Gastroesophageal sphincter (tissue), 4 donors: ENCODE measurements around the gene NSUN3. TPM values are rescaled to one million over a fixed set of nuclear protein-coding genes. Genes with fewer than 3 reads are reported as not detected.

ENCODE experiments used
- ATAC-seq: fragments of 150-250 bp; one replicate; pipeline ENCODE4 v1.9.1; 2016; ENCODE audit warnings: mild to moderate bottlenecking, moderate library complexity
- H3K27ac ChIP-seq, 4 donors: fragments of 200-600 bp; sonication (generic) in 3 of 4; 1 replicate in 3 of 4; 2 replicates in 1 of 4; pipeline ENCODE4 v1.5.1; 2016 to 2019
- H3K27me3 ChIP-seq: fragments of 200-600 bp; sonication (generic); one replicate; pipeline ENCODE4 v1.5.1; 2019
- H3K36me3 ChIP-seq, 2 donors: fragments of 200-600 bp; sonication (generic); one replicate each; pipeline ENCODE4 v1.5.1; 2019; ENCODE audit warnings: control low read depth in 1 of 2
- H3K4me1 ChIP-seq, 3 donors: fragments of 200-600 bp; sonication (generic); 1 replicate in 2 of 3; 2 replicates in 1 of 3; pipeline ENCODE4 v1.5.1; 2016 to 2019; ENCODE audit warnings: control low read depth in 2 of 3
- H3K4me3 ChIP-seq, 2 donors: fragments of 200-600 bp; sonication (generic); one replicate each; pipeline ENCODE4 v1.5.1; 2019; ENCODE audit warnings: mild to moderate bottlenecking in 1 of 2, moderate library complexity in 1 of 2
- H3K9me3 ChIP-seq, 3 donors: fragments of 200-600 bp; sonication (generic); one replicate each; pipeline ENCODE4 v1.5.1; 2017 to 2019; ENCODE audit warnings: control low read depth in 2 of 3
- CTCF ChIP-seq, 4 experiments: fragments of 200-600 bp in 2 of 4; fragments of 450-650 bp in 2 of 4; sonication (generic) in 1 of 4; IDR thresholded peaks; one replicate each; pipeline ENCODE4 v1.5.1; 2017 to 2019; ENCODE audit warnings: antibody characterized with exemption in 4 of 4, mild to moderate bottlenecking in 2 of 4, moderate library complexity in 2 of 4
- EP300 ChIP-seq: sonication (generic); formaldehyde crosslinking; IDR thresholded peaks from one replicate; pipeline ENCODE4 v1.6.1; 2017; ENCODE audit warnings: antibody characterized with exemption, mild to moderate bottlenecking
- POLR2A ChIP-seq, 2 donors: fragments of 450-650 bp; IDR thresholded peaks; one replicate each; pipeline ENCODE4 v1.6.1; 2017; ENCODE audit warnings: antibody characterized with exemption in 2 of 2, mild to moderate bottlenecking in 2 of 2, moderate library complexity in 1 of 2
- POLR2AphosphoS5 ChIP-seq: sonication (generic); formaldehyde crosslinking; IDR thresholded peaks from one replicate; pipeline ENCODE4 v1.6.1; 2017; ENCODE audit warnings: antibody characterized with exemption
- WGBS, 2 donors: methylation state at CpG; one replicate each; pipeline ENCODE4 v1.1.5; 2018; ENCODE audit warnings: low coverage in 1 of 2; 5-methylcytosine and 5-hydroxymethylcytosine counted together
- total RNA-seq, 4 donors: library from RNA; depleted of rRNA; stranded (reverse); fragments of >200 nt; gene quantifications; one replicate each; pipeline ENCODE4 v1.1.0, GENCODE V29; 2016

The NSUN3 gene
- total RNA-seq, result 10 to 100 TPM in 2 of 4 donors, 1 to 10 TPM in 2; 4.7 to 12.8 (median 9.2) TPM

GRCh38 chr3:94062513-94063404, at the start of gene NSUN3, which contains the start of gene DHFR2:
NSUN3 (plus strand) TSS chr3:94063061; CDS start chr3:94063127, 66 bp downstream.
DHFR2 (minus strand) TSS chr3:94062916; CDS start chr3:94061511, 1,405 bp downstream.
- 0 to 1% methylated on average over 12 to 13 of the region's 52 CpGs for WGBS, 2 donors
- Histone ChIP-seq H3K9me3 (no peaks in the 10 kb centered on the region), H3K36me3 (peaks cover 0 to 34% of the 10 kb centered on the region in 2 donors), H3K4me1 (peaks cover 0 to 37% (median 12%) of the 10 kb centered on the region in 3 donors), H3K4me3 (peak within 1 kb of the TSS; percentile 66 to 76), H3K27me3 (no peaks in the 10 kb centered on the region), H3K27ac (peak within 1 kb of the TSS; percentile 90 to 95 (median 92))
- TF ChIP-seq CTCF (IDR thresholded peaks at IDR 0.05) (no peak), EP300 (no peak), POLR2AphosphoS5 (peak; percentile 82), POLR2A (IDR thresholded peaks at IDR 0.05) (peak in 1 of 2 donors; percentile 28)
- peak; percentile 97 for ATAC-seq

- no peaks in the 10 kb centered on the region for H3K36me3 ChIP-seq
- no peak for ATAC-seq
- TF ChIP-seq CTCF (IDR thresholded peaks at IDR 0.05) (no peak), POLR2A (IDR thresholded peaks at IDR 0.05) (no peak), POLR2AphosphoS5 (no peak), EP300 (no peak)
- H3K4me1 ChIP-seq, result no peaks in the 10 kb centered on the region
- H3K27me3 ChIP-seq, result no peaks in the 10 kb centered on the region
- no peaks in the 10 kb centered on the region for H3K9me3 ChIP-seq
- no peak overlapping the region for H3K27ac ChIP-seq
- H3K4me3 ChIP-seq, result no peak overlapping the region
- WGBS, 2 donors, result 86% methylated on average over 1 of the region's 1 CpG
Measured at GRCh38 chr3:94015025-94015424, 47.8 kb upstream of the NSUN3 start.

- TF ChIP-seq POLR2A (IDR thresholded peaks at IDR 0.05), result no peak
- TF ChIP-seq POLR2AphosphoS5, result no peak
- no peak for TF ChIP-seq CTCF (IDR thresholded peaks at IDR 0.05)
- no peak for TF ChIP-seq EP300
- ATAC-seq, result no peak
Measured at GRCh38 chr3:94019659-94020058, 43.2 kb upstream of the NSUN3 start.

GRCh38 chr3:94020293-94020692, 42.6 kb upstream of the NSUN3 start:
- 91 to 94% methylated on average over 3 of the region's 3 CpGs for WGBS, 2 donors
- Histone ChIP-seq H3K4me3 (no peak overlapping the region), H3K9me3 (no peaks in the 10 kb centered on the region), H3K27ac (no peak overlapping the region), H3K4me1 (peaks cover 0 to 6% (median 0%) of the 10 kb centered on the region in 3 donors), H3K27me3 (no peaks in the 10 kb centered on the region), H3K36me3 (no peaks in the 10 kb centered on the region)
- TF ChIP-seq CTCF (IDR thresholded peaks at IDR 0.05) (no peak), POLR2AphosphoS5 (no peak), POLR2A (IDR thresholded peaks at IDR 0.05) (no peak), EP300 (no peak)
- no peak for ATAC-seq

More at GRCh38 chr3:94019659-94020058, 43.2 kb upstream of the NSUN3 start:
- Histone ChIP-seq H3K27me3 (no peaks in the 10 kb centered on the region), H3K27ac (no peak overlapping the region), H3K4me1 (peaks cover 0 to 4% (median 0%) of the 10 kb centered on the region in 3 donors), H3K4me3 (no peak overlapping the region), H3K36me3 (no peaks in the 10 kb centered on the region), H3K9me3 (no peaks in the 10 kb centered on the region)
- 79 to 100% methylated on average over 2 of the region's 2 CpGs for WGBS, 2 donors
